ENCODE measurements around the gene STRN4. TPM values are rescaled to one million over a fixed set of nuclear protein-coding genes. Genes with fewer than 3 reads are reported as not detected.
"Not testable (repeated sequence)": the region's sequence is repeated elsewhere in the genome, so short reads cannot be mapped to it uniquely, and the experiment has no call there.

The STRN4 gene
- total RNA-seq, 1 donor from 2014 or later, result 51.4 TPM

GRCh38 chr19:46776927-46777911 is 31.0 kb upstream of the STRN4 start:
- DNase-seq (ENCODE audit: missing footprints) (no peak), ATAC-seq (no peak)
- intact Hi-C loops (cut with DNase I), result no loop called here

DNA sequence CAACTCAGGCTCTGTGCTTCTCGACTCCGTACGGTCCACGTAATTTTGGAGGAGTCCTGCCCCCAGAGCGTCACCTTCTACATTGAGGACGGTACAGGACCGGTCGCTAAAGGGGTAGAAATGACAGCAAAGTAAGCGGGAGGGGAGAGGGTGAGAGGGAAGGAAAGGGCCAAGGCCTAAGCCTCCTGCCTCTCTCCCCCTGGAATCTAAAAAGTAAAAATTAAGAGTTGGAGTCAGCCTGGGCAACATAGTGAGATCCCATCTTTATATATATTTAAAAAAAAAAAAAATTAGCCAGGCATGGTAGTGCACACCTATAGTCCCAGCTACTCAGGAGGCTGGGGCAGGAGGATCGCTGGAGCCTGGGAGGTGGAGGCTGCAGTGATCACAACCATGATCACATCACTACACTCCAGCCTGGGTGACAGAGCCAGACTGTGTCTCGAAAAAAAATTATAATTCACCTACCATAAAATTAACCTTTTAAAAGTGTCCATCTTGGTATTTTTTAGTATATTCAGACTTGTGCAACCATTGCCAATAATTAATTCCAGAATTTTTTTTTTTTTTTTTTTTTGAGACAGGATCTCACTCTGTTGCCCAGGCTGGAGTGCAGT is 29.5 kb upstream of the STRN4 start:
- DNase-seq (ENCODE audit: missing footprints) (no peak), ATAC-seq (no peak)
- intact Hi-C loops (cut with DNase I), result no loop called here

DNA sequence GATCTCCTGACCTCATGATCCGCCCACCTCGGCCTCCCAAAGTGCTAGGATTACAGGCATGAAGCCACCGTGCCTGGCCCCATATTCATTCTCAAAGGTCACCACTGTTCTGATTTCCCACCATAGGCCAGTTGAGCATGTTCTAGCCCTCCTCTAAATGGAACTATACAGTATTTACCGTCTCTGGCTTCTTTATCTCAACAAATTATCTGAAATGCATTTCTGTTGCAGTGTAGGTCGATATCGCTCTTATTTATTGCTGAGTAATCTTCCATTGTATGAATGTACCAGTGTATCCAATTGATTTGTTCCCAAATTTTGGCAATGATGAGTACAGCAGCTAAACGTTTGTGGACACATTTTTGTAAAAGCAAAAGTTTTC is 26.8 kb upstream of the STRN4 start:
- intact Hi-C loops (cut with DNase I), result no loop called here
- no peak for ATAC-seq
- no peak for DNase-seq (ENCODE audit: missing footprints)

GRCh38 chr19:46772170-46773017 is 26.1 kb upstream of the STRN4 start:
- DNase-seq (ENCODE audit: missing footprints), result no peak
- no peak for ATAC-seq
- intact Hi-C loops (cut with DNase I), result no loop called here

DNA sequence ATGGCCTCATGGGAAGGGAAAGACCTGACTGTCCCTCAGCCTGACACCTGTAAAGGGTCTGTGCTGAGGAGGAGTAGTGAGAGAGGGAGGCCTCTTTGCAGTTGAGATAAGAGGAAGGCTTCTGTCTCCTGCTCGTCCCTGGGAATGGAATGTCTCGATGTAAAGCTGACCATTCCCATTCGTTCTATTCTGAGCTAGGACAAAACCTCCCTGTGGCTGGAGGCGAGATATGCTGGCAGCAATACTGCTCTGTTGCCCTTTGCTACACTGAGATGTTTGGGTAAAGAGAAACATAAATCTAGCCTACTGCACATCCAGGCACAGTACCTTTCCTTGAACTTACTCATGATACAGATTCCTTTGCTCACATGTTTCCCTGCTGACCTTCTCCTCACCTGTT is 22.5 kb upstream of the STRN4 start:
- ATAC-seq; intact Hi-C loops (cut with DNase I); DNase-seq (ENCODE audit: missing footprints): not testable (repeated sequence)

DNA sequence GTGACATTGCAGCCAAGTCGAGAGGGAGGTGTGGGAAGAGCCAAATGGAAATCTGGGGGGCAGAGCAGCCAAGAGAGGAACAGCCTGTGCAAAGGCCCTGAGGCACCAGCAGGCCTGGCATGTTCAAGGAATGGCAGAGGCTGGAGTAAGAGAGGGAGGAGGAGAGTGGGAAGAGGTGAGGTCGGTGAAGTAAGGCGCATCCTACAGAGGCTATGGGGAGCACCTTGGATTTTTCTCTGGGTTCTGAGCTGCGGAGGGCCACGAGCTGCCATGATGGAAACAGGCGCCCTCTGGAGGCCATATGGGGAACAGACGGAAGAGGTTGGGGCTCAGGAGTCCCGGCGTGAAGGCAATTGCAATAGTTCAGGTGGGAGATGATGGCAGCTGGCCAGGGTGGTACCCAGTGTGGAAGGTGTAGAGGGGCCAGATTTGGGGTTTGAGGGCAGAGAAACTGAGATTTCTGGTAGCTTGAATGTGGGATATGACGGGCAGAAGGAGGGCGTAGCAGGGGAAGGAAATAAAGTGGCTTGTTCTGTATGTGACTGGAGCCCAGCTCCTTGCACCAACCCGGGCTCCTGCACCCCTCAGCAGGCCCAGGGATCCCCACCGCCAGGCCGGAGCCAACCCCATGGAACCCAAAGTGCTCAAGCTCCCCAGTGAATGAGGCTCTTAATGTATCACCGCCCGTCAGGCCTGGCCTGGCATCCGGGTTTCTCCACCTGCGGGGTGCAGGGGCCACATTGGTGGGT is 20.5 kb upstream of the STRN4 start:
- DNase-seq (ENCODE audit: missing footprints) (peak; percentile 82), ATAC-seq (no peak)
- intact Hi-C loops (cut with DNase I), result no loop called here

DNA sequence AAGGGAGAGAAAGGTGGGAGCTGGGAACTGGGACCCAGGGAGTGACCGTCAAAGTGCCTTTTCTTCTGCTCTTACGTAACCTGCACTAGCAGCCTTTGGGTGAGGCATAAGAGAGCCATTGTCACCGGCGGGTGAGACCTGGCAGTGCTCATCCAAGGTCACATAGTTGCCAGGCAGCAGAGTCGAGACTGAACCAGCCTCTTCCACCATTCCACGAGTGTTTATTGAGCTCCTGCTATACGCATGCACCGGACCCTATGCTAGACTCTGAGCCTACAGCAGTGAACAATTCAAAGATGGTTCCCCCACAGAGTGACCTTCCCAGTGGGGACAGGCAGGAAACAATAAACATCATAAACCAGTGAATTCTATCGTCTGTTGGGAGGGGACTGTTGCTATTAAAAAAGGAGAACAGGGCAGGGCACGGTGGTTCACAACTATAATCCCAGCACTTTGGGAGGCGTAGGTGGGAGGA is 18.6 kb upstream of the STRN4 start:
- DNase-seq (ENCODE audit: missing footprints) (no peak), ATAC-seq (peak; percentile 32)
- intact Hi-C loops (cut with DNase I), result no loop called here

DNA sequence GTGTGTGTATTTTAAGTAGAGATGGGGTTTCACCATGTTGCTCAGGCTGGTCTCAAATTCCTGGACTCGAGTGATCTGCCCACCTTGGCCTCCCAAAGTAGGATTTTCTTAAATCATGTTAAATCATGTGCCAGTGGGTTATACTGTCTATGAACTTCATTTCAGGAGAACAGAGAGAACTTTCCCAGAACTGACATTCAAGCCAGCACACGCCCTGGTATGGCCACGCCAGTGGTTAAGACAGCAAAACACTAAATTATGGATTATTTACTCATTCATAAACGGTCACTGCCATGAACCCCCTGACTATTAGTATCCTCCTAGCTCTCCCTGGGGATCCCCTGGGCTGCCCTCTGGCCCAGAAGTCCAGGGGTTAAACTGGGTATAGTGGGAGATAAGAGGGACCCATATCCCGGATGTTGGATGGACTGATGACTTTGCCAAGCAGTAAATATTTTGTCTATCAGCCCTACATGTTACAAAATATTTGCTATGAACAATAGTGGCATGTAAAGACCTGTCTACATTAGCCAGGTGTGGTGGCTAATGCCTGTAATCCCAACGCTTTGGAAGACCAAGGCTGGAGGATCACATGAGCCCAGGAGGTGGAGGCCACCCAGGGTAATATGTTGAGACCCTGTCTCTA is 16.1 kb upstream of the STRN4 start:
- no peak for DNase-seq (ENCODE audit: missing footprints)
- intact Hi-C loops (cut with DNase I), result no loop called here
- no peak for ATAC-seq

DNA sequence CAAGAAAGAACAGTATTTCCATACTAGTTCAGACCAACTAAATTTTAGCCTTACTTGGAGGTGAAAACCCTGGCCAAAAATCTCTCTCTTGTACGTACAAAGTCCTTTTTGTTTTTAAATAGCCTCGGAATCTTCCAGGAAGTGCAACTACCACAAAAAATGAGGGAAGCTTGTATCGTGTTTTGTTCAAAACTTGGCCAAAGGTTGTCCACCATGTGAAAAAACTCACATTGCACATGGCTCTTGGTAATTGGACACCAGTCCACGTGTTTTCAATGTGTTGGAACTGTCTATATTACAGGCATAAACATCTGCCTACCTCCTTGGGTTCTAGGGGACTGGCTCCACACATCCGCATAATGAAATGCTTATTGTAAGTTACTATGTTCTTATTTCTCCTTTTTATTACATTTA is 15.2 kb upstream of the STRN4 start:
- intact Hi-C loops (cut with DNase I), result no loop called here
- ATAC-seq (no peak), DNase-seq (ENCODE audit: missing footprints) (no peak)

GRCh38 chr19:46760897-46761296 is 14.6 kb upstream of the STRN4 start:
- DNase-seq (ENCODE audit: missing footprints); ATAC-seq; intact Hi-C loops (cut with DNase I): not testable (repeated sequence)

DNA sequence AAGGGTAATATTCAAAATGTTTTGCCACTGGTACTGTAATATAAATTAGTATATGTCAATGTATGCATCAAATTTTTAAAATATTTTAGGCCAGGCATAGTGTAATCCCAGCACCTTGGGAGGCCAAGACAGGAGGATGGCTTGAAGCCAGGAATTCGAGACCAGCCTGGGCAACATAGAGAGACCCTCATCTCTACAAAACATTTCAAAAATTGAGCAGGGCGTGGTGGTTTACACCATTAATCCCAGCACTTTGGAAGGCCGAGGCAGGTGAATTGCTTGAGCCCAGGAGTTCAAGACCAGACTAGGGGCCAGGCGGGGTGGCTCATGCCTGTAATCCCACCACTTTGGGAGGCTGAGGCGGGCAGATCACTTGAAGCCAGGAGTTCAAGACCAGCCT is 14.1 kb upstream of the STRN4 start:
- intact Hi-C loops (cut with DNase I), result no loop called here
- DNase-seq (ENCODE audit: missing footprints), result no peak
- ATAC-seq, result no peak

DNA sequence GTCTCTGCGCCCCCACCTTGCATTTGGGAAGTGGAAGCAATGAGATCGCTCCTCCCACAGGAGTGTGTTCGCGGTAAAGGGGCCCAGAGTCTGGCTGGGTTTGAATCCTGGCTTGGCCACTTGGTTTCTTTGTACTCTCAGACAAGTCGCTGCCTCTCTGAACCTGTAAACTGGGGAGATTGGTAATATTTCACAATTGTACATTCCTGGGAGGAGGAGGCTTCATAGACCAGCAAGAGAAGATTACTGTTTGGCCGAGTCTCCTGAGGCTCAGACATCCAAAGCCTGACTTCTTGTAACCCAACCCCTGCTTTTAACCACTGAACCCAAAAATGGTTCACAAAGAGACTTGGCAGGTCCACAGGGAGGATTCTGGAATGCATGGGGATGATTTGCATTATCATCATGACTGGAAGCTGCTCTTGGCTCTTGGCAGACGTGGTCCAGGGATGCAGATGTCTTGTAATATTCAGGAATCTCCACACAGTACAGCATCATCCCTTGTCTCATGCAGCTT is 13.6 kb upstream of the STRN4 start:
- no peak for DNase-seq (ENCODE audit: missing footprints)
- peak; percentile 40 for ATAC-seq
- intact Hi-C loops (cut with DNase I), result loop anchor here (5.0 kb wide), 1 partner anchor 232 kb away; no protein-coding TSS in a partner anchor

DNA sequence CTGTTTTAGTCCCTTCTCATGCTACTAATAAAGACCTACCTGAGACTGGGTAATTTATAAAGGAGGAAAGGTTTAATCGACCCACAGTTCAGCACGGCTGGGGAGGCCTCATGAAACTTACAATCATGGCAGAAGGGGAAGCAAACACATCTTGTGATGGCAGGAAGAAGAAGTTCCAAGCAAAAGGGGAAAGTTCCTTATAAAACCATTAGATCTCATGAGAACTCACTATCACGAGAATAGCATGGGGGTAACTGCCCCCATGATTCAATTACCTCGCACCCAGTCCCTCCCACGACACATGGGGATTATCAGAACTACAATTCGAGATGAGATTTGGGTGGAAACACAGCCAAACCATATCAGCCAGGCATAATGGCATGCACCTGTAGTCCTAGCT is 13.0 kb upstream of the STRN4 start:
- no peak for DNase-seq (ENCODE audit: missing footprints)
- intact Hi-C loops (cut with DNase I), result loop anchor here (5.0 kb wide), 1 partner anchor 233 kb away; no protein-coding TSS in a partner anchor
- ATAC-seq, result no peak

- intact Hi-C loops (cut with DNase I), result loop anchor here (5.0 kb wide), 1 partner anchor 236 kb away; no protein-coding TSS in a partner anchor
- ATAC-seq (no peak), DNase-seq (ENCODE audit: missing footprints) (no peak)
Measured at GRCh38 chr19:46756544-46756888, 10.3 kb upstream of the STRN4 start.

DNA sequence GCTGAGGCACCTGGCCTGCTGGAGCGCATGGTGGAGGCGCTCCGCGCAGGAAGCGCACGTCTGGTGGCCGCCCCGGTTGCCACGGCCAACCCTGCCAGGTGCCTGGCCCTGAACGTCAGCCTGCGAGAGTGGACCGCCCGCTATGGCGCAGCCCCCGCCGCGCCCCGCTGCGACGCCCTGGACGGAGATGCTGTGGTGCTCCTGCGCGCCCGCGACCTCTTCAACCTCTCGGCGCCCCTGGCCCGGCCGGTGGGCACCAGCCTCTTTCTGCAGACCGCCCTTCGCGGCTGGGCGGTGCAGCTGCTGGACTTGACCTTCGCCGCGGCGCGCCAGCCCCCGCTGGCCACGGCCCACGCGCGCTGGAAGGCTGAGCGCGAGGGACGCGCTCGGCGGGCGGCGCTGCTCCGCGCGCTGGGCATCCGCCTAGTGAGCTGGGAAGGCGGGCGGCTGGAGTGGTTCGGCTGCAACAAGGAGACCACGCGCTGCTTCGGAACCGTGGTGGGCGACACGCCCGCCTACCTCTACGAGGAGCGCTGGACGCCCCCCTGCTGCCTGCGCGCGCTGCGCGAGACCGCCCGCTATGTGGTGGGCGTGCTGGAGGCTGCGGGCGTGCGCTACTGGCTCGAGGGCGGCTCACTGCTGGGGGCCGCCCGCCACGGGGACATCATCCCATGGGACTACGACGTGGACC is 9.7 kb upstream of the STRN4 start:
- ATAC-seq (no peak), DNase-seq (ENCODE audit: missing footprints) (no peak)
- intact Hi-C loops (cut with DNase I), result loop anchor here (5.0 kb wide), 1 partner anchor 236 kb away; no protein-coding TSS in a partner anchor

GRCh38 chr19:46755077-46755852 is 9.0 kb upstream of the STRN4 start:
- ATAC-seq (peak; percentile 9), DNase-seq (ENCODE audit: missing footprints) (no peak)
- intact Hi-C loops (cut with DNase I), result loop anchor here (5.0 kb wide), 1 partner anchor 237 kb away; no protein-coding TSS in a partner anchor

Data from Right ventricle myocardium inferior (tissue), 1 donor.